OCI-LY1 (cell line): ENCODE results near the gene KLHL29.

Experiments used
- H2AFZ ChIP-seq: fragments of 200-600 bp; sonication (generic), shearing (Covaris generic); 2 replicates; pipeline ENCODE4 v1.6.0; 2014; ENCODE audit warnings: antibody characterized with exemption, mild to moderate bottlenecking, low read length
- H3F3A ChIP-seq: fragments of 200-600 bp; sonication (generic), shearing (Covaris generic); 2 replicates; pipeline ENCODE4 v1.6.0; 2014; ENCODE audit warnings: mild to moderate bottlenecking, antibody characterized with exemption, low read length, moderate library complexity; ENCODE audit not compliant: insufficient read depth
- H3K27ac ChIP-seq: fragments of 200-600 bp; sonication (generic); 2 replicates; pipeline ENCODE4 v1.5.1; 2014; ENCODE audit warnings: low read length, mixed run types, mild to moderate bottlenecking, low read depth; ENCODE audit not compliant: poor library complexity, severe bottlenecking
- H3K27me3 ChIP-seq: fragments of 200-600 bp; sonication (generic); 2 replicates; pipeline ENCODE4 v1.6.0; 2014; ENCODE audit warnings: antibody characterized with exemption, mild to moderate bottlenecking, low read length, moderate library complexity; ENCODE audit not compliant: insufficient read depth
- H3K36me3 ChIP-seq: fragments of 200-600 bp; sonication (generic); 2 replicates; pipeline ENCODE4 v1.6.1; 2014; ENCODE audit warnings: mild to moderate bottlenecking, antibody characterized with exemption, low read length, moderate library complexity, mixed read lengths; ENCODE audit not compliant: insufficient read depth
- H3K4me1 ChIP-seq: fragments of 200-600 bp; sonication (generic); 2 replicates; pipeline ENCODE4 v1.5.1; 2014; ENCODE audit warnings: mild to moderate bottlenecking, low read length, moderate library complexity; ENCODE audit not compliant: insufficient read depth, severe bottlenecking
- H3K4me2 ChIP-seq: fragments of 200-600 bp; sonication (generic), shearing (Covaris generic); 2 replicates; pipeline ENCODE4 v1.6.1; 2014; ENCODE audit warnings: low read length
- H3K4me3 ChIP-seq: fragments of 200-600 bp; sonication (generic); 2 replicates; pipeline ENCODE4 v1.5.1; 2014; ENCODE audit warnings: low read length, low read depth, mild to moderate bottlenecking, mixed read lengths; ENCODE audit not compliant: poor library complexity, severe bottlenecking
- H3K79me2 ChIP-seq: fragments of 200-600 bp; shearing (Covaris generic); 2 replicates; pipeline ENCODE4 v1.6.1; 2016; ENCODE audit warnings: mixed run types, low read length, mixed read lengths; ENCODE audit not compliant: insufficient read depth
- H3K9ac ChIP-seq: fragments of 200-600 bp; sonication (generic), shearing (Covaris generic); 2 replicates; pipeline ENCODE4 v1.6.1; 2014; ENCODE audit warnings: mild to moderate bottlenecking, low read length, mixed read lengths
- H3K9me2 ChIP-seq: fragments of 200-600 bp; sonication (generic), shearing (Covaris generic); 2 replicates; pipeline ENCODE4 v1.6.1; 2014; ENCODE audit warnings: low read depth, mild to moderate bottlenecking, low read length, mixed read lengths
- H3K9me3 ChIP-seq: fragments of 200-600 bp; shearing (Covaris generic); 2 replicates; pipeline ENCODE4 v1.6.1; 2014; ENCODE audit warnings: low read length, mixed read lengths
- H4K20me1 ChIP-seq: fragments of 200-600 bp; sonication (generic), shearing (Covaris generic); 2 replicates; pipeline ENCODE4 v1.6.0; 2016; ENCODE audit warnings: mild to moderate bottlenecking, low read length; ENCODE audit not compliant: insufficient read depth
- EZH2 ChIP-seq: fragments of 200-600 bp; sonication (generic), shearing (Covaris generic); IDR thresholded peaks from 2 replicates; pipeline ENCODE4 v1.8.0; 2017; ENCODE audit warnings: borderline replicate concordance, mixed run types, mild to moderate bottlenecking, antibody characterized with exemption, low read length, moderate library complexity, mixed read lengths
- TF ChIP-seq, protein P1 (sequence below): fragments of 200-600 bp; sonication (generic), shearing (Covaris generic); IDR thresholded peaks from 2 replicates; pipeline ENCODE4 v1.5.1; 2017; ENCODE audit warnings: mild to moderate bottlenecking, antibody characterized with exemption, low read length, moderate library complexity, mixed read lengths

KLHL29 gene

DNA sequence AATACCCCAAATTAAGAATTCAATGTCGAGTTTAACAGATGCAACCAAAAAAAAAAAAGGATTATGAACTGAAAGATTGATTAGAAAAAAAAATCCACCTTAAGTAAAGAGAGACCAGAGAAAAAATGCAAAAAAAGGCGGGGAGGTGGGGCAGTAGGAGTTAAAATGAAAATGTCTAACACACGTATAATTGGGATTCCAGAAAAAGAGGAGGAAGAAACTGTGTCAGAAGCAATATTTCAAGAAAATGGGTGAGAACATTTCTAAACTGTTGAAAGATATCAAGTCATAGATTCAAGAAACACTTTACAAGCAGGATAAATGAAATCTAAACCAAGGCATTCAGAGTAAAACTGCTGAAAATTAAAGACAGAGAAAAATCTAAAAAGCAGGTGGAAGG, 226.9 kb downstream of the KLHL29 start:
- TF ChIP-seq EZH2: no peak
- TF ChIP-seq, protein P1, sequence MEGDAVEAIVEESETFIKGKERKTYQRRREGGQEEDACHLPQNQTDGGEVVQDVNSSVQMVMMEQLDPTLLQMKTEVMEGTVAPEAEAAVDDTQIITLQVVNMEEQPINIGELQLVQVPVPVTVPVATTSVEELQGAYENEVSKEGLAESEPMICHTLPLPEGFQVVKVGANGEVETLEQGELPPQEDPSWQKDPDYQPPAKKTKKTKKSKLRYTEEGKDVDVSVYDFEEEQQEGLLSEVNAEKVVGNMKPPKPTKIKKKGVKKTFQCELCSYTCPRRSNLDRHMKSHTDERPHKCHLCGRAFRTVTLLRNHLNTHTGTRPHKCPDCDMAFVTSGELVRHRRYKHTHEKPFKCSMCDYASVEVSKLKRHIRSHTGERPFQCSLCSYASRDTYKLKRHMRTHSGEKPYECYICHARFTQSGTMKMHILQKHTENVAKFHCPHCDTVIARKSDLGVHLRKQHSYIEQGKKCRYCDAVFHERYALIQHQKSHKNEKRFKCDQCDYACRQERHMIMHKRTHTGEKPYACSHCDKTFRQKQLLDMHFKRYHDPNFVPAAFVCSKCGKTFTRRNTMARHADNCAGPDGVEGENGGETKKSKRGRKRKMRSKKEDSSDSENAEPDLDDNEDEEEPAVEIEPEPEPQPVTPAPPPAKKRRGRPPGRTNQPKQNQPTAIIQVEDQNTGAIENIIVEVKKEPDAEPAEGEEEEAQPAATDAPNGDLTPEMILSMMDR: no peak
- Histone ChIP-seq H4K20me1 (no peaks in the 10 kb centered on the region), H3K4me3 (no peak overlapping the region)

DNA sequence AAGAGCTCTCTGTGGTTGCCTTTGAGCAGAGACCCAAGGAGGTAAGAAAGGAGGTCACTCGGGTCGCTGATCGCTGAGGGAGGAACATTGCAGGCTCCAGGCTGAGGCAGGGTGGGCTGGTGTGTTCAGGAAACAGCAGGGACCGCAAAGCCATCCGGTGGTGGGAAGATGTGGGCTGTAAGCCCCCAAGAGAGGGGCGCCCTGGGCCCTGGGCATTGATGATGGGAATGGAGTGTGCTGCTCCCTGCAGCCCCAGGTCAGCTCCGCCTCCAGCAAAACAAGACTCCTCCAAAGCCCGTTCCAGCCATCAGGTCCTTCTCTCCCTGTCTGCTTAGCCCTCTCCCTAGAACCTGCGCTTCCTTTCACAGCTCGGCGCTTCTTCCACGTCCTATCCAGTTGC, 229.7 kb downstream of the KLHL29 start:
- Histone ChIP-seq H3F3A (no peaks in the 10 kb centered on the region), H3K9me3 (no peaks in the 10 kb centered on the region), H2AFZ (no peak overlapping the region), H4K20me1 (no peaks in the 10 kb centered on the region), H3K4me3 (no peak overlapping the region), H3K79me2 (no peaks in the 10 kb centered on the region), H3K27ac (no peak overlapping the region), H3K4me2 (no peak overlapping the region), H3K9ac (no peak overlapping the region), H3K9me2 (no peaks in the 10 kb centered on the region), H3K36me3 (no peaks in the 10 kb centered on the region), H3K27me3 (0 out of 2 replicates have a peak, but pooled peaks cover 4% of the 10 kb centered on the region), H3K4me1 (no peaks in the 10 kb centered on the region)
- no peak for TF ChIP-seq EZH2
- TF ChIP-seq, protein P1: no peak

More for the DNA sequence above, 226.9 kb downstream of the KLHL29 start:
- H3K79me2 ChIP-seq: no peaks in the 10 kb centered on the region
- H3K9ac ChIP-seq: no peak overlapping the region
- H3K36me3 ChIP-seq: no peaks in the 10 kb centered on the region; the same call in 1 of the 2 replicates
- H2AFZ ChIP-seq: no peak overlapping the region
- H3F3A ChIP-seq: no peaks in the 10 kb centered on the region
- no peak overlapping the region for H3K27ac ChIP-seq
- H3K9me2 ChIP-seq: no peaks in the 10 kb centered on the region
- no peaks in the 10 kb centered on the region for H3K4me1 ChIP-seq
- no peaks in the 10 kb centered on the region for H3K9me3 ChIP-seq
- no peak overlapping the region for H3K4me2 ChIP-seq
- 0 out of 2 replicates have a peak, but pooled peaks cover under 1% of the 10 kb centered on the region for H3K27me3 ChIP-seq

DNA sequence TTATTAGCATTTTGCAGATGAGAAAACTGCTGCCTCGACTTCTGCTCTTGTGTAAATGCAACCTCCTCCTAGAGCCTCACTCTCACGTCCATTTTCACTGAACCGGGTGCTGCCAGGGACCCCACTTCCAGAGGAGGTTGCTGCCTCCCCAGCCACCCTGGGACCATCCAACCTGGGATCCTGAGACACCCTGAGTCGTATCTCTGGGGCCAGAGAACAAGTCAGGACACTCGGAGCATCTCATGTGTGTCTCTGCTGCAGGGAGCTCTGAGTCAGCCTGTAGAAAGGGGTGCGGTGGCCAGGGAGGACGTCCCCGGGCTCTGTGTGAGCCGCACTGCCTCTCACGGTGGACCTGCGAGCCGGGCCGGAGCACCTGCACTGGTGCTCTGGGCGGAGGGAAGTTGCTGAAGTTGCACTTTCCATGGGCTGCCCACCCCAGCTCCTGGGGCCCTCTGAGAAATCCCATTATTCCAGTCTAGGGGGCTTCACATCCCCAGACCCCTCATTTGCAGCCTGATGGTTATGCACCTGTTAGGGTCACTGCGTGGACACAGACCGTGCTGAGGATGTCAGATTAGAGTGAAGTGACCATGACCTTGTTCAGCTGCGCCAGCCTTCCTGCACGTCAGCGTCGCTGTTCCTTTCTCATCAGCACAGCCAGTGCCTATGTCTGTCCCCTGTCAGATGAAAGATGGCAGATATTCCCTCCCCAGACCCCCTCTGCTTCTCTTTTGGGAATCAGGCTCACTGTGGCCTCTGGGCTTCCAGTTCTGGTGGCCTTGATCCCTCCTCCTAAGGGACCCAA, 230.4 kb downstream of the KLHL29 start:
- Histone ChIP-seq H3K79me2 (no peaks in the 10 kb centered on the region), H3K9ac (no peak overlapping the region), H3K27me3 (0 out of 2 replicates have a peak, but pooled peaks cover 6% of the 10 kb centered on the region), H4K20me1 (no peaks in the 10 kb centered on the region), H3K27ac (no peak overlapping the region), H3K9me2 (no peaks in the 10 kb centered on the region), H3K4me1 (no peaks in the 10 kb centered on the region), H3F3A (no peaks in the 10 kb centered on the region), H3K9me3 (no peaks in the 10 kb centered on the region), H3K4me3 (no peak overlapping the region), H3K4me2 (no peak overlapping the region), H2AFZ (no peak overlapping the region), H3K36me3 (no peaks in the 10 kb centered on the region)
- TF ChIP-seq, protein P1: no peak
- TF ChIP-seq EZH2: no peak
